ENCODE measurements around the gene SHROOM3. TPM values are rescaled to one million over a fixed set of nuclear protein-coding genes. Genes with fewer than 3 reads are reported as not detected.

SHROOM3 gene
- total RNA-seq, 1 experiment from 2014 or later = 27.6 TPM

DNA sequence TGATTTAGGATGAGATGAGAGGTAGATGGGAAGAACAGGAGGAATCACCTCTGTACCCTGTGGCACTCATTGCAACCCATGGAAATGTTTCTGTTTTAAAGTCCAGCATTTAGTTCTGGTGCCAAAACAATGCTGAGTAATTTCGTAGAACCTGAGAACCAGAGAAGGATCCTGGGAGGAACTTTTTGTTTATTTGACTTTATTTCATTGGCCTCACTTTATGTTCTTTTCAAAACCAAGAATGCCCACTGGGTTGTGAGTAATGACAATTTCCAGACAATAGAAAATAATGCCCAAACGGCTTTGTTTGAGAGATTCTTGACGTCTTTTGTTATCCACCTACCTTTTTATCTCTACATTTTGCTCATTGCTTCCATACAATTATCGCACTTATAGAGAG lies 111.3 kb downstream of the SHROOM3 start:
- no peak overlapping the region for H3K4me3 Mint-ChIP-seq
- Histone ChIP-seq H2AFZ (ENCODE audit: low read length) (no peak overlapping the region), H3K23me2 (ENCODE audit: insufficient read length, low read depth, low read length, poor library complexity, severe bottlenecking) (no peaks in the 10 kb centered on the region), H3K27ac (ENCODE audit: insufficient read length, low read depth, low read length) (peak overlapping the region; percentile 72), H3K4me2 (ENCODE audit: insufficient read depth, insufficient read length, low read length) (no peak overlapping the region), H2BK15ac (ENCODE audit: low read depth, low read length) (no peak overlapping the region), H3K27me3 (ENCODE audit: insufficient read depth, low read length) (no peaks in the 10 kb centered on the region), H4K5ac (ENCODE audit: insufficient read length, low read depth, low read length) (no peak overlapping the region), H2BK12ac (ENCODE audit: insufficient read length, low read depth, low read length) (no peak overlapping the region), H3K14ac (ENCODE audit: insufficient read depth, low read length) (no peak overlapping the region), H3K79me1 (ENCODE audit: insufficient read depth, low read depth, low read length, poor library complexity, severe bottlenecking) (no peaks in the 10 kb centered on the region), H3K18ac (ENCODE audit: insufficient read length, low read depth, low read length) (no peak overlapping the region), H4K91ac (ENCODE audit: insufficient read length, low read depth, low read length) (no peak overlapping the region), H2BK20ac (ENCODE audit: low read depth, low read length, poor library complexity, severe bottlenecking) (no peak overlapping the region), H3K23ac (ENCODE audit: insufficient read length, low read depth, low read length) (no peak overlapping the region), H3K4ac (ENCODE audit: low read depth, low read length) (no peak overlapping the region), H2AK5ac (ENCODE audit: insufficient read length, low read length) (no peak overlapping the region), H4K20me1 (ENCODE audit: control insufficient read depth, insufficient read depth, insufficient read length) (no peaks in the 10 kb centered on the region), H3T11ph (ENCODE audit: low read length) (no peak overlapping the region), H4K8ac (replicated peaks; ENCODE audit: insufficient read length, low read depth, low read length) (no peak overlapping the region), H2BK5ac (ENCODE audit: insufficient read length, low read length) (no peak overlapping the region), H3K79me2 (ENCODE audit: insufficient read depth, low read length) (no peaks in the 10 kb centered on the region), H3K56ac (ENCODE audit: insufficient read length, low read depth, low read length) (no peak overlapping the region), H3K9me3 (ENCODE audit: control insufficient read depth, low read depth, low read length) (no peaks in the 10 kb centered on the region), H3K4me1 (ENCODE audit: insufficient read depth, low read length) (peaks cover 4% of the 10 kb centered on the region), H3K9ac (ENCODE audit: extremely low read depth, insufficient read length, low read length) (no peak overlapping the region), H2BK120ac (ENCODE audit: low read depth, low read length, poor library complexity, severe bottlenecking) (peak overlapping the region; percentile 51)
- H3K9me3 Mint-ChIP-seq = 0 out of 5 replicates have a peak, but pooled peaks cover 0 to 2% of the 10 kb centered on the region in 2 experiments
- H3K27me3 Mint-ChIP-seq (ENCODE audit: low read depth) = no peaks in the 10 kb centered on the region
- no CpG with 5 or more reads among the region's 4 CpGs for WGBS (ENCODE audit: extremely low coverage, insufficient read length, low lambda C conversion rate)
- TF ChIP-seq, protein P1, sequence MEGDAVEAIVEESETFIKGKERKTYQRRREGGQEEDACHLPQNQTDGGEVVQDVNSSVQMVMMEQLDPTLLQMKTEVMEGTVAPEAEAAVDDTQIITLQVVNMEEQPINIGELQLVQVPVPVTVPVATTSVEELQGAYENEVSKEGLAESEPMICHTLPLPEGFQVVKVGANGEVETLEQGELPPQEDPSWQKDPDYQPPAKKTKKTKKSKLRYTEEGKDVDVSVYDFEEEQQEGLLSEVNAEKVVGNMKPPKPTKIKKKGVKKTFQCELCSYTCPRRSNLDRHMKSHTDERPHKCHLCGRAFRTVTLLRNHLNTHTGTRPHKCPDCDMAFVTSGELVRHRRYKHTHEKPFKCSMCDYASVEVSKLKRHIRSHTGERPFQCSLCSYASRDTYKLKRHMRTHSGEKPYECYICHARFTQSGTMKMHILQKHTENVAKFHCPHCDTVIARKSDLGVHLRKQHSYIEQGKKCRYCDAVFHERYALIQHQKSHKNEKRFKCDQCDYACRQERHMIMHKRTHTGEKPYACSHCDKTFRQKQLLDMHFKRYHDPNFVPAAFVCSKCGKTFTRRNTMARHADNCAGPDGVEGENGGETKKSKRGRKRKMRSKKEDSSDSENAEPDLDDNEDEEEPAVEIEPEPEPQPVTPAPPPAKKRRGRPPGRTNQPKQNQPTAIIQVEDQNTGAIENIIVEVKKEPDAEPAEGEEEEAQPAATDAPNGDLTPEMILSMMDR (conservative IDR thresholded peaks at IDR 0.05) = no peak
- peaks cover 33 to 39% of the 10 kb centered on the region in 2 experiments for H3K4me1 Mint-ChIP-seq
- peak overlapping the region in 2 of 3 experiments; percentile 7 to 87; a peak in 5 of 7 replicates for H3K27ac Mint-ChIP-seq
- no peak for DNase-seq
- H3K36me3 Mint-ChIP-seq (ENCODE audit: insufficient read depth in 1 of 3, low read depth in 3 of 3) = peaks cover 0 to 9% (median 5%) of the 10 kb centered on the region in 3 experiments; a peak in 3 of 7 replicates
